Measurements from ENCODE around the gene KCNJ9. TPM values are rescaled to one million over a fixed set of nuclear protein-coding genes. Genes with fewer than 3 reads are reported as not detected.

Gene KCNJ9
- total and polyA plus RNA-seq, 4 donors: not detected

DNA sequence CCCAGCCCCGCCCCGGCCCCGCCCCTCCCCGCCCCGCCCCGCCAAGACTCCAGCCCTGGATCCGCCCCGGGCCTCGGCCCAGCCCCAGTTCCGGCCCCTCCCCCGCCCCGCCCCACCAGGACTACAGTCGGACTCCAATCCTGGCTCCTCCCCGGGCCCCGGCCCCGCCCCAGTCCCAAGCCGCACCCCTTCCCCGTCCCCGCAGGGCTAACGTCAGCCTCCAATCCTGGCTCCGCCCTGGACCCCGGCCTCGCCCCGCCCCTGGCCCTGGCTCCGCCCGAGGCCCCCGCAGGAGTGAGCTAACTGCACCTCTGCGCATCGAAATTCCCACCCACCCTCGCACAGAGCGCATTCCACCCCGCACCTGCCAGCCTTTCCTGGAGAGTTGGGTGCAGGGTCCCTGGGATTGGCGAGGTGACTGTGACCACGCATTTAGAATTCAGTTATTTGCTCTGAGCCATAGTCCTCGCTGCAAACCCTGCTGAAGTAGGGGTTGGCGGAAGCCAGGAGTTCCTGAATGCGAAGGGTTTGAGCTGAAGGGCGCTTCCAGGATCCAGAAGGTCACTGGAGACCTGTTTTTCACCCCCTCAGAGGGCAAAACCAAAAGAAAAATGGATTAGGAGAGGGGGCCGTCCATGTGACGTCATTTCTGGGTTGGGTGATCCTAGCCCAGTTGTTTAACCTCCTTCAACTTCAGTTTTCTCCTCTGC is 17.7 kb downstream of the KCNJ9 start:
- peaks cover 0 to 50% (median 22%) of the 10 kb centered on the region in 5 donors for H3K4me1 ChIP-seq (ENCODE audit: control insufficient read depth in 5 of 5, insufficient read depth in 5 of 5, low read length in 5 of 5)
- 2% methylated on average over 26 to 40 of the region's 40 CpGs for WGBS, 2 donors
- H3K9me3 ChIP-seq (ENCODE audit: control insufficient read depth in 4 of 4, insufficient read depth in 3 of 4, low read length in 3 of 4): no peaks in the 10 kb centered on the region
- no peaks in the 10 kb centered on the region for H3K27me3 ChIP-seq (ENCODE audit: control insufficient read depth in 3 of 3, insufficient read depth in 3 of 3, low read length in 2 of 3)
- peak overlapping the region; percentile 76 to 93 for H3K27ac ChIP-seq (ENCODE audit: low read depth in 1 of 2, low read length in 1 of 2)
- peak overlapping the region; percentile 86 to 91 for H3K9ac ChIP-seq (ENCODE audit: insufficient read depth in 1 of 2, low read length in 2 of 2)
- H3K4me3 ChIP-seq: peak overlapping the region; percentile 26
- DNase-seq (peak; percentile 97 to 99 (median 98)), ATAC-seq (ENCODE audit: insufficient read depth, low FRiP score) (peak; percentile 90)
- peaks cover 0 to 9% (median 3%) of the 10 kb centered on the region in 4 donors for H3K36me3 ChIP-seq (ENCODE audit: control insufficient read depth in 4 of 4, insufficient read depth in 4 of 4, low read length in 4 of 4)
- TF ChIP-seq, protein P1, sequence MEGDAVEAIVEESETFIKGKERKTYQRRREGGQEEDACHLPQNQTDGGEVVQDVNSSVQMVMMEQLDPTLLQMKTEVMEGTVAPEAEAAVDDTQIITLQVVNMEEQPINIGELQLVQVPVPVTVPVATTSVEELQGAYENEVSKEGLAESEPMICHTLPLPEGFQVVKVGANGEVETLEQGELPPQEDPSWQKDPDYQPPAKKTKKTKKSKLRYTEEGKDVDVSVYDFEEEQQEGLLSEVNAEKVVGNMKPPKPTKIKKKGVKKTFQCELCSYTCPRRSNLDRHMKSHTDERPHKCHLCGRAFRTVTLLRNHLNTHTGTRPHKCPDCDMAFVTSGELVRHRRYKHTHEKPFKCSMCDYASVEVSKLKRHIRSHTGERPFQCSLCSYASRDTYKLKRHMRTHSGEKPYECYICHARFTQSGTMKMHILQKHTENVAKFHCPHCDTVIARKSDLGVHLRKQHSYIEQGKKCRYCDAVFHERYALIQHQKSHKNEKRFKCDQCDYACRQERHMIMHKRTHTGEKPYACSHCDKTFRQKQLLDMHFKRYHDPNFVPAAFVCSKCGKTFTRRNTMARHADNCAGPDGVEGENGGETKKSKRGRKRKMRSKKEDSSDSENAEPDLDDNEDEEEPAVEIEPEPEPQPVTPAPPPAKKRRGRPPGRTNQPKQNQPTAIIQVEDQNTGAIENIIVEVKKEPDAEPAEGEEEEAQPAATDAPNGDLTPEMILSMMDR (IDR thresholded peaks at IDR 0.05; ENCODE audit: control extremely low read depth, extremely low read depth): no peak

DNA sequence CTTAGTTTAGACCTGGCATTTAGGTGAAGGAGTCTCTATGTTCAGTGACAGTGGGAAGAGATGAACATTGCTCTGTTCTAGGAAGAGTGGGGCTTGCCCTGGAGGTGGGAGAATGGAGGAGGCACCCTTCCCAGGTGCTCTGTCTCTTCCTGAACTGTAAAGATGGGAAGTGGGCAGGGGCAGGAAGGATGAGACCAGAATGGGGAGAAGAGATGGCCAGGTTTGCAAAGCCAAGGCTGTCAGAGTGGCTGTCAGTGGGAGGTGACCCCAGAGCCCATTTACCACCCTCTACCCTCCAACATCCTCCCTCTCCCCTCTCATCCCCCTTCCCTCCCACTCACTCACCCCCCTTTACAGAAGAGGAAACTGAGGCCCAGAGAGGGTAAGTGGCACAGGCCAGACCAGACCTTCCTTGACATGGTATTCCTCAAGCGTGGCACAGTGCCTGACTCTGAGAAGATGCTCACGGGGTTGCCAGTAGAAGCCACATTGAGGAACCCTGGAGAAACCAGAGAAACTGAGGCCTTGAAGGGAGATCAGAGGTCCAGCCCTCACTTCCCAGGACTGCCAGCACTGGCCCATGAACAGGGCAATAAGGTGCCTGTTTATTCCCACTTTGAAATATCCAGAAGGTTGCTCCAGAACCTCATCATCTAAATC is 18.5 kb downstream of the KCNJ9 start:
- peaks cover 0 to 58% (median 23%) of the 10 kb centered on the region in 5 donors for H3K4me1 ChIP-seq (ENCODE audit: control insufficient read depth in 5 of 5, insufficient read depth in 5 of 5, low read length in 5 of 5)

DNA sequence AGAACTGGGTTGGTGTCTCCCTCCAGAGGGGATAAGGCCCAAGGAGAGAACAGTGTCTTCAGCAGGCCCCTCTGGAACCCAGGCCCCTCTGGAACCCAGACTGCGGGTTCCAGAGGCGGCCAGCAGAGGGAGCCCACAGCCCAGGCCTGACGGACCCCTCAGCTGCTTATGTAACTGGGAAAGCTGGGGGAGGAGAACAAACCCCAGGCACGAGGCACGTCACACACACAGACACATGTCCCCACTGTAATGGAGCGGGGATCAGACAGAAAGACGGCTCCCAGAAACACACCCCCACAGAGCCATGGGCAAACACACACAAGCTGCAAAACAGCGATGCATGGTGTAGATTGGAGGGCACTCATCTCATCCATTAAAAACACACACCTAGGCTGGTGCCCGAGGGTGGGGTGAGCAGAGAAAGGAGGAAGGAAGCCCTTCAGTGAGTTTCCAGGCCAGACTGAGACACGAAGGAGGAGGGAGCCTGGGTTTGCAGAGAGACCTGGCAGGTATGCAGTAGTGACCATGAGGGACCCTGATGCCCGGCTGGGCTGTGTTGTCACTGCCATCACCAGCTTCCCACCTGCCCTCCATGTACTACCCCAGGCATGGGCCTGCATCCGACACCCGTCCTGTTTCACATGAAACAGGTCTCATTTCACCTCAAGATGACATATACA is 19.8 kb downstream of the KCNJ9 start:
- peak overlapping the region in 1 of 2 donors; percentile 53 for H3K9ac ChIP-seq (ENCODE audit: insufficient read depth in 1 of 2, low read length in 2 of 2)
- H3K4me3 ChIP-seq: no peak overlapping the region
- H3K4me1 ChIP-seq (ENCODE audit: control insufficient read depth in 5 of 5, insufficient read depth in 5 of 5, low read length in 5 of 5): peaks cover 0 to 58% (median 23%) of the 10 kb centered on the region in 5 donors
- TF ChIP-seq, protein P1 (IDR thresholded peaks at IDR 0.05; ENCODE audit: control extremely low read depth, extremely low read depth): peak; percentile 76
- peak overlapping the region; percentile 29 to 64 for H3K27ac ChIP-seq (ENCODE audit: low read depth in 1 of 2, low read length in 1 of 2)
- no peaks in the 10 kb centered on the region for H3K36me3 ChIP-seq (ENCODE audit: control insufficient read depth in 4 of 4, insufficient read depth in 4 of 4, low read length in 4 of 4)
- peak; percentile 45 for ATAC-seq (ENCODE audit: insufficient read depth, low FRiP score)
- H3K9me3 ChIP-seq (ENCODE audit: control insufficient read depth in 4 of 4, insufficient read depth in 3 of 4, low read length in 3 of 4): no peaks in the 10 kb centered on the region
- WGBS, 2 donors: 24% methylated on average over 13 of the region's 13 CpGs
- no peaks in the 10 kb centered on the region for H3K27me3 ChIP-seq (ENCODE audit: control insufficient read depth in 3 of 3, insufficient read depth in 3 of 3, low read length in 2 of 3)
- DNase-seq: peak; percentile 84 to 89 (median 86)

More for the DNA sequence above, 18.5 kb downstream of the KCNJ9 start:
- no peak for DNase-seq
- Histone ChIP-seq H3K9ac (ENCODE audit: insufficient read depth in 1 of 2, low read length in 2 of 2) (no peak overlapping the region), H3K36me3 (ENCODE audit: control insufficient read depth in 4 of 4, insufficient read depth in 4 of 4, low read length in 4 of 4) (peaks cover 0 to 2% (median 0%) of the 10 kb centered on the region in 4 donors), H3K27ac (ENCODE audit: low read depth in 1 of 2, low read length in 1 of 2) (peak overlapping the region in 1 of 2 donors; percentile 66), H3K4me3 (no peak overlapping the region), H3K9me3 (ENCODE audit: control insufficient read depth in 4 of 4, insufficient read depth in 3 of 4, low read length in 3 of 4) (no peaks in the 10 kb centered on the region), H3K27me3 (ENCODE audit: control insufficient read depth in 3 of 3, insufficient read depth in 3 of 3, low read length in 2 of 3) (no peaks in the 10 kb centered on the region)
- 90 to 99% methylated on average over 2 of the region's 2 CpGs for WGBS, 2 donors
- TF ChIP-seq, protein P1 (IDR thresholded peaks at IDR 0.05; ENCODE audit: control extremely low read depth, extremely low read depth): no peak
- ATAC-seq (ENCODE audit: insufficient read depth, low FRiP score): no peak
